ENCODE results near the gene SPPL2A.

Gene SPPL2A

DNA sequence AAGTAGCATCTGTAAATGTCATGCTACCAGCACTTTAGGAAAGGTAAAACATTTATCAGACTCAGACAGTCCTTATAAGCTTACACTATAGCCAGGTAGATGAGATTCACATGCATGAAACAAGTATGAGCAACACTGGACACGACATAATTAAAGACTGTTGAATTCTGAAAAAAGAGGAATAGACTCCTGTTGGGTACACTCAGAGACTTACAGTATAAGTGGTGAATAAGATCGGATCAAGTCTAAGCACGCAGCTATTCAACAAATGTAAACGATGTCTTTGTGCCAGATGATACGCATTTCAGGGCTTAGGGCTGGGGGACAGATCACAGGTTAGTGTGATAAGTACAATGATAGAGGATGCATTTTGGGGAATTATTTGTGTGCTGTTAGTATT is 43.2 kb upstream of the SPPL2A start:
- H3K79me2 ChIP-seq (ENCODE audit: insufficient read depth, low read length), result no peaks in the 10 kb centered on the region
- no peaks in the 10 kb centered on the region for H4K20me1 ChIP-seq (ENCODE audit: insufficient read depth, low read length, poor library complexity, severe bottlenecking)
- no peak overlapping the region for H3K4me3 ChIP-seq (ENCODE audit: low read length, poor library complexity, severe bottlenecking)
- no peaks in the 10 kb centered on the region for H3K36me3 ChIP-seq (ENCODE audit: insufficient read depth, low read length)
- no peaks in the 10 kb centered on the region for H3F3A ChIP-seq (ENCODE audit: low read depth)
- H3K9me2 ChIP-seq (replicated peaks; ENCODE audit: low read depth, low read length), result no peaks in the 10 kb centered on the region
- H3K9ac ChIP-seq (ENCODE audit: low read depth, low read length, poor library complexity, severe bottlenecking), result no peak overlapping the region
- no peak overlapping the region for H3K4me2 ChIP-seq (ENCODE audit: low read depth, low read length, poor library complexity, severe bottlenecking)
- TF ChIP-seq, protein P1, sequence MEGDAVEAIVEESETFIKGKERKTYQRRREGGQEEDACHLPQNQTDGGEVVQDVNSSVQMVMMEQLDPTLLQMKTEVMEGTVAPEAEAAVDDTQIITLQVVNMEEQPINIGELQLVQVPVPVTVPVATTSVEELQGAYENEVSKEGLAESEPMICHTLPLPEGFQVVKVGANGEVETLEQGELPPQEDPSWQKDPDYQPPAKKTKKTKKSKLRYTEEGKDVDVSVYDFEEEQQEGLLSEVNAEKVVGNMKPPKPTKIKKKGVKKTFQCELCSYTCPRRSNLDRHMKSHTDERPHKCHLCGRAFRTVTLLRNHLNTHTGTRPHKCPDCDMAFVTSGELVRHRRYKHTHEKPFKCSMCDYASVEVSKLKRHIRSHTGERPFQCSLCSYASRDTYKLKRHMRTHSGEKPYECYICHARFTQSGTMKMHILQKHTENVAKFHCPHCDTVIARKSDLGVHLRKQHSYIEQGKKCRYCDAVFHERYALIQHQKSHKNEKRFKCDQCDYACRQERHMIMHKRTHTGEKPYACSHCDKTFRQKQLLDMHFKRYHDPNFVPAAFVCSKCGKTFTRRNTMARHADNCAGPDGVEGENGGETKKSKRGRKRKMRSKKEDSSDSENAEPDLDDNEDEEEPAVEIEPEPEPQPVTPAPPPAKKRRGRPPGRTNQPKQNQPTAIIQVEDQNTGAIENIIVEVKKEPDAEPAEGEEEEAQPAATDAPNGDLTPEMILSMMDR (conservative IDR thresholded peaks at IDR 0.05; ENCODE audit: low read length), result no peak
- TF ChIP-seq EZH2phosphoT487 (IDR thresholded peaks at IDR 0.05; ENCODE audit: borderline replicate concordance), result no peak
- H3K4me1 ChIP-seq (ENCODE audit: insufficient read depth, low read length, poor library complexity, severe bottlenecking), result no peaks in the 10 kb centered on the region
- no peaks in the 10 kb centered on the region for H3K9me3 ChIP-seq (ENCODE audit: insufficient read depth, low read depth, low read length)
- no peak overlapping the region for H2AFZ ChIP-seq (ENCODE audit: low read length)
- no peaks in the 10 kb centered on the region for H3K27me3 ChIP-seq (ENCODE audit: insufficient read depth, low read length, poor library complexity, severe bottlenecking)

DNA sequence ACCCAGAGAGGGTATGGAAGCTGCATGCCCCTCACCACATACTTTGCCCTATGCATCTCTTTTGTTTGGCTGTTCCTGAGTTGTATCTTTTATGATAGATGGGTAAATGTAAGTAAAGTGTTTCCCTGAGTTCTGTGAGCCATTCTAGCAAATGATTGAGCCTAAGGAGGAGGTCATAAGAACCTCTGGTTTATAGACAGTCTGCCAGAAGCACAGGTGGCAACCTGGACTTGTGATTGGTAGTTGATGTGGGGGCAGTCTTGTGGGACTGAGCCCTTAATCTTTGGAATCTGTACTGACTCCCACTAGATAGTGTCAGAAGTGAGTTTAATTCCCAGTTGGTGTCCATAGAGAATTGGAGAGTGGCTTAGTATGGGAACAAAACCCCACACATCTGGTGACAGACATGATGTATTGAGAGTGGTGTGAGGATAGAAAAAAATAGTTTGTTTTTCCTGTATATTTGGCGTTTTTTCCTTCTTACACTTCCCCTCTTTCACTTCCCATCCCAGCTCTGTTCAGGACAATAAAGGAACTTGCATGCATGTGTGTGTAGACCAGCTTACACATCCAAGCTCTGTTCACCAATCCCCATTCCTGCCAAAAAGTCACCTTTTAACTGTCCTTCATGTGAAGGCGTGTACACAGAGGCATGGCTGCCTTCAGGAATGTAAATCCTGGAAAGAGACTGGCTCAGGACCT is 38.1 kb upstream of the SPPL2A start:
- TF ChIP-seq, protein P1 (conservative IDR thresholded peaks at IDR 0.05; ENCODE audit: low read length), result no peak
- TF ChIP-seq EZH2phosphoT487 (IDR thresholded peaks at IDR 0.05; ENCODE audit: borderline replicate concordance), result no peak
- Histone ChIP-seq H3K79me2 (ENCODE audit: insufficient read depth, low read length) (no peaks in the 10 kb centered on the region), H3K4me3 (ENCODE audit: low read length, poor library complexity, severe bottlenecking) (no peak overlapping the region), H3F3A (ENCODE audit: low read depth) (no peaks in the 10 kb centered on the region), H3K9me2 (replicated peaks; ENCODE audit: low read depth, low read length) (no peaks in the 10 kb centered on the region), H3K4me1 (ENCODE audit: insufficient read depth, low read length, poor library complexity, severe bottlenecking) (no peaks in the 10 kb centered on the region), H3K36me3 (ENCODE audit: insufficient read depth, low read length) (no peaks in the 10 kb centered on the region), H3K9ac (ENCODE audit: low read depth, low read length, poor library complexity, severe bottlenecking) (no peak overlapping the region), H4K20me1 (ENCODE audit: insufficient read depth, low read length, poor library complexity, severe bottlenecking) (no peaks in the 10 kb centered on the region), H3K27me3 (ENCODE audit: insufficient read depth, low read length, poor library complexity, severe bottlenecking) (no peaks in the 10 kb centered on the region), H2AFZ (ENCODE audit: low read length) (peak overlapping the region; percentile 32; the same call in 1 of the 2 replicates), H3K9me3 (ENCODE audit: insufficient read depth, low read depth, low read length) (no peaks in the 10 kb centered on the region), H3K4me2 (ENCODE audit: low read depth, low read length, poor library complexity, severe bottlenecking) (no peak overlapping the region)

DNA sequence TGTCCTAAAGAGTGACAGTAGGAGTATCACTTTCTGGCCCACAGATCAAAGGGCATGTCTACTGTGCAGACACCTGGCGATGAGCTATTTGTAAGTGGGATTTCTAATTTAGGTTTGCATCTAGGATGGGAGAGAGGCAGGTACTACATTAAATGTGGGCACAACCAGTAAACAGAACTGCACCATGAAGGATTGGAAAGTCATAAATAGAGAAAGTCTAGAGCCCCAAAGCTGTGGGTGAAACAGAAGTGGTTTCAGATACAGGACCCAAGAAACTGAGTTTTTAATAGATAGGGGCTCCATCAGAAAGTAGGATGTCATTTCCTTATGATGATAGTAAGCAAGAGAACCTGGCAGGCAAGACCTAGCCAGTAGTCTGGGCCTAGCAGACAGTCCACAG is 35.2 kb upstream of the SPPL2A start:
- Histone ChIP-seq H3K27me3 (ENCODE audit: insufficient read depth, low read length, poor library complexity, severe bottlenecking) (no peaks in the 10 kb centered on the region), H3K9me3 (ENCODE audit: insufficient read depth, low read depth, low read length) (no peaks in the 10 kb centered on the region), H3F3A (ENCODE audit: low read depth) (no peaks in the 10 kb centered on the region), H2AFZ (ENCODE audit: low read length) (no peak overlapping the region), H3K4me2 (ENCODE audit: low read depth, low read length, poor library complexity, severe bottlenecking) (no peak overlapping the region), H3K4me1 (ENCODE audit: insufficient read depth, low read length, poor library complexity, severe bottlenecking) (no peaks in the 10 kb centered on the region), H3K4me3 (ENCODE audit: low read length, poor library complexity, severe bottlenecking) (no peak overlapping the region), H3K36me3 (ENCODE audit: insufficient read depth, low read length) (no peaks in the 10 kb centered on the region), H3K79me2 (ENCODE audit: insufficient read depth, low read length) (no peaks in the 10 kb centered on the region), H3K9me2 (replicated peaks; ENCODE audit: low read depth, low read length) (no peaks in the 10 kb centered on the region), H3K9ac (ENCODE audit: low read depth, low read length, poor library complexity, severe bottlenecking) (no peak overlapping the region), H4K20me1 (ENCODE audit: insufficient read depth, low read length, poor library complexity, severe bottlenecking) (no peaks in the 10 kb centered on the region)
- TF ChIP-seq EZH2phosphoT487 (IDR thresholded peaks at IDR 0.05; ENCODE audit: borderline replicate concordance), result no peak
- TF ChIP-seq, protein P1 (conservative IDR thresholded peaks at IDR 0.05; ENCODE audit: low read length), result no peak
